CD4-positive, alpha-beta T cell (primary cell): Measurements from ENCODE around the gene GABRB3. TPM values are rescaled to one million over a fixed set of nuclear protein-coding genes. Genes with fewer than 3 reads are reported as not detected.
"Not testable (repeated sequence)": the region's sequence is repeated elsewhere in the genome, so short reads cannot be mapped to it uniquely, and the experiment has no call there.

Experiments
- ATAC-seq: fragments of 200-7000 bp; cut with Tn5 transposase; one replicate; pipeline ENCODE4 v1.10.0; 2022; ENCODE audit warnings: mild to moderate bottlenecking; ENCODE audit not compliant: poor library complexity
- CTCF ChIA-PET: fragments of 350-600 bp; sonication (Branson Sonifier 250); formaldehyde crosslinking; loops from one replicate; lab custom pipeline; 2021; ENCODE audit warnings: antibody characterized with exemption, inconsistent platforms; lab: Charles Lee
- POLR2A ChIA-PET: fragments of 350-600 bp; sonication (Branson Sonifier 250); formaldehyde crosslinking; loops from one replicate; lab custom pipeline; 2021; ENCODE audit warnings: antibody characterized with exemption, inconsistent platforms; lab: Charles Lee
- DNase-seq, 14 experiments: peaks; one replicate each; pipeline ENCODE4 v3.0.0-alpha.2; 2013 to 2020; ENCODE audit warnings: mixed read lengths in 2 of 14
- H3K27ac ChIP-seq, 2 donors: one replicate each; pipeline versions ENCODE4 v1.5.1 to v1.7.0; 2013; ENCODE audit warnings: low read length in 2 of 2, low read depth in 1 of 2, mild to moderate bottlenecking in 1 of 2
- H3K27me3 ChIP-seq, 2 experiments: 1 replicate in 1 of 2; 2 replicates in 1 of 2; pipeline versions ENCODE4 v1.6.1 to v1.7.0; 2013; ENCODE audit warnings: low read length in 2 of 2, control low read depth in 1 of 2, mild to moderate bottlenecking in 1 of 2, moderate library complexity in 1 of 2; ENCODE audit not compliant: insufficient read depth in 2 of 2, control insufficient read depth in 1 of 2
- H3K36me3 ChIP-seq: one replicate; pipeline ENCODE4 v1.6.1; 2013; ENCODE audit warnings: low read length, control low read depth; ENCODE audit not compliant: insufficient read depth
- H3K4me1 ChIP-seq: one replicate; pipeline ENCODE4 v1.6.1; 2013; ENCODE audit warnings: low read length, control low read depth; ENCODE audit not compliant: insufficient read depth
- H3K4me3 ChIP-seq: one replicate; pipeline ENCODE4 v1.5.1; 2013; ENCODE audit warnings: mild to moderate bottlenecking, low read length, moderate library complexity
- H3K9me3 ChIP-seq, 2 experiments: 1 replicate in 1 of 2; 2 replicates in 1 of 2; pipeline versions ENCODE4 v1.6.1 to v1.7.0; 2013; ENCODE audit warnings: low read length in 2 of 2, mild to moderate bottlenecking in 2 of 2, control low read depth in 1 of 2, moderate library complexity in 1 of 2; ENCODE audit not compliant: control insufficient read depth in 1 of 2, insufficient read depth in 1 of 2
- H3K27ac Mint-ChIP-seq: one replicate; pipeline ENCODE4 v1.8.0; 2020; ENCODE audit warnings: mixed read lengths
- H3K27me3 Mint-ChIP-seq: one replicate; pipeline ENCODE4 v1.8.0; 2021; ENCODE audit warnings: mixed read lengths
- H3K36me3 Mint-ChIP-seq: one replicate; pipeline ENCODE4 v1.8.0; 2021; ENCODE audit warnings: low read depth, mixed read lengths
- H3K4me1 Mint-ChIP-seq: one replicate; pipeline ENCODE4 v1.8.0; 2021; ENCODE audit warnings: low read depth, mixed read lengths
- H3K4me3 Mint-ChIP-seq: one replicate; pipeline ENCODE4 v1.8.0; 2020; ENCODE audit warnings: mild to moderate bottlenecking, mixed read lengths
- H3K9me3 Mint-ChIP-seq: one replicate; pipeline ENCODE4 v1.8.0; 2020; ENCODE audit warnings: mixed read lengths
- intact Hi-C, 2 experiments: fragments of 100-400 bp; cut with DNase I in 1 of 2; cut with micrococcal nuclease in 1 of 2; formaldehyde crosslinking; loops; one replicate each; pipeline versions ENCODE4 v1.15.1 to v1.9.0; 2023 to 2025; cut with DNase I, micrococcal nuclease
- total RNA-seq, 174 experiments: library from RNA in 2 of 174; stranded (reverse) in 2 of 174; gene quantifications; one replicate each; pipeline ENCODE4 v1.2.3 and lab custom pipeline; 2021 to 2026
- TF ChIP-seq, protein P1 (sequence below): fragments of 200-600 bp; IDR thresholded peaks from one replicate; pipeline ENCODE4 v1.8.0; 2022; ENCODE audit warnings: antibody characterized with exemption, mild to moderate bottlenecking

Gene GABRB3
- total RNA-seq, 2 experiments from 2014 or later, result not detected

GRCh38 chr15:26720546-26720945 lies 52.3 kb downstream of the GABRB3 start:
- ChIA-PET POLR2A (no interaction called here), CTCF (no interaction called here)
- H3K36me3 ChIP-seq, result no peaks in the 10 kb centered on the region
- ATAC-seq, result no peak
- no peak overlapping the region for H3K4me3 ChIP-seq
- intact Hi-C loops, result no loop called here
- no peaks in the 10 kb centered on the region for H3K27me3 ChIP-seq
- Mint-ChIP-seq H3K27me3 (no peaks in the 10 kb centered on the region), H3K4me1 (no peaks in the 10 kb centered on the region), H3K9me3 (peaks cover 5% of the 10 kb centered on the region), H3K36me3 (no peaks in the 10 kb centered on the region), H3K27ac (no peak overlapping the region), H3K4me3 (no peak overlapping the region)
- no peak overlapping the region for H3K27ac ChIP-seq
- no peak for DNase-seq
- TF ChIP-seq, protein P1, sequence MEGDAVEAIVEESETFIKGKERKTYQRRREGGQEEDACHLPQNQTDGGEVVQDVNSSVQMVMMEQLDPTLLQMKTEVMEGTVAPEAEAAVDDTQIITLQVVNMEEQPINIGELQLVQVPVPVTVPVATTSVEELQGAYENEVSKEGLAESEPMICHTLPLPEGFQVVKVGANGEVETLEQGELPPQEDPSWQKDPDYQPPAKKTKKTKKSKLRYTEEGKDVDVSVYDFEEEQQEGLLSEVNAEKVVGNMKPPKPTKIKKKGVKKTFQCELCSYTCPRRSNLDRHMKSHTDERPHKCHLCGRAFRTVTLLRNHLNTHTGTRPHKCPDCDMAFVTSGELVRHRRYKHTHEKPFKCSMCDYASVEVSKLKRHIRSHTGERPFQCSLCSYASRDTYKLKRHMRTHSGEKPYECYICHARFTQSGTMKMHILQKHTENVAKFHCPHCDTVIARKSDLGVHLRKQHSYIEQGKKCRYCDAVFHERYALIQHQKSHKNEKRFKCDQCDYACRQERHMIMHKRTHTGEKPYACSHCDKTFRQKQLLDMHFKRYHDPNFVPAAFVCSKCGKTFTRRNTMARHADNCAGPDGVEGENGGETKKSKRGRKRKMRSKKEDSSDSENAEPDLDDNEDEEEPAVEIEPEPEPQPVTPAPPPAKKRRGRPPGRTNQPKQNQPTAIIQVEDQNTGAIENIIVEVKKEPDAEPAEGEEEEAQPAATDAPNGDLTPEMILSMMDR, result no peak
- H3K4me1 ChIP-seq, result no peaks in the 10 kb centered on the region
- peaks cover 0 to 19% of the 10 kb centered on the region in 2 experiments for H3K9me3 ChIP-seq

DNA sequence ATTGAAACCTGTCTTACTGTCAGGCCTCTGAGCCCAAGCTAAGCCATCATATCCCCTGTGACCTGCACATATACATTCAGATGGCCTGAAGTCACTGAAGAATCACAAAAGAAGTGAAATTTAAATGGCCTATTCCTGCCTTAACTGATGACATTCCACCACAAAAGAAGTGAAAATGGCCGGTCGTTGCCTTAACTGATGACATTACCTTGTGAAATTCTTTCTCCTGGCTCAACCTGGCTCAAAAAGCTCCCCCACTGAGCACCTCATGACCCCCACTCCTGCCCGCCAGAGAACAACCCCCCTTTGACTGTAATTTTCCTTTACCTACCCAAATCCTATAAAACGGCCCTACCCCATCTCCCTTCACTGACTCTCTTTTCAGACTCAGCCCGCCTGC lies 53.0 kb downstream of the GABRB3 start:
- POLR2A ChIA-PET, DNase-seq, H3K27ac ChIP-seq, H3K27me3 Mint-ChIP-seq, ATAC-seq, H3K4me3 Mint-ChIP-seq, H3K27me3 ChIP-seq, H3K27ac Mint-ChIP-seq, H3K36me3 ChIP-seq, H3K4me3 ChIP-seq, H3K9me3 Mint-ChIP-seq, H3K4me1 Mint-ChIP-seq, H3K4me1 ChIP-seq, intact Hi-C loops, H3K36me3 Mint-ChIP-seq, CTCF ChIA-PET: not testable (repeated sequence)
- H3K9me3 ChIP-seq, result peaks cover 0 to 19% of the 10 kb centered on the region in 2 experiments

DNA sequence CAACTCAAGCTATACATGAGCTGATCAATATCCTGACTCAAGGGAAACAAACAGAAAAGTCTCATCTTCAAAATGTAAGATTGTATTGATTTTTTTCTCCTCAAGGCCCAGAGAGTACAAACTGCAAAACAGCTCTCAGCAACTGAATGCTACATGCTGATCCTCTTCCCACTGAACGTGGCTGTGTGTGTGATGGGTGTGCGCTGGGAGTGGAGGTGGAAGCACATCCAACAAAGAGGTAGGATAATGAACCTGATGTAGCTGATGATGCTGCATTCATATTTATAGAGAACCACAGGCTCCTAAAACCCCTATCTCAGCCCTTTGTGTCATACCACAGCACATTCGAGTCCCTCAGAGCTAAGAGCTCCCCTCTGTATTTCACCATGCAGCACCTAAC lies 56.8 kb downstream of the GABRB3 start:
- no peaks in the 10 kb centered on the region for H3K36me3 Mint-ChIP-seq
- TF ChIP-seq, protein P1, result no peak
- H3K27ac Mint-ChIP-seq, result no peak overlapping the region
- Histone ChIP-seq H3K4me3 (no peak overlapping the region), H3K4me1 (no peaks in the 10 kb centered on the region), H3K27me3 (no peaks in the 10 kb centered on the region), H3K27ac (no peak overlapping the region), H3K9me3 (peaks cover 0 to 33% of the 10 kb centered on the region in 2 experiments), H3K36me3 (no peaks in the 10 kb centered on the region)
- H3K27me3 Mint-ChIP-seq, result no peaks in the 10 kb centered on the region
- POLR2A ChIA-PET, result no interaction called here
- no peak overlapping the region for H3K4me3 Mint-ChIP-seq
- ATAC-seq, result no peak
- DNase-seq, result no peak
- CTCF ChIA-PET, result no interaction called here
- no peaks in the 10 kb centered on the region for H3K4me1 Mint-ChIP-seq
- intact Hi-C loops, result no loop called here
- H3K9me3 Mint-ChIP-seq, result peaks cover 5% of the 10 kb centered on the region

DNA sequence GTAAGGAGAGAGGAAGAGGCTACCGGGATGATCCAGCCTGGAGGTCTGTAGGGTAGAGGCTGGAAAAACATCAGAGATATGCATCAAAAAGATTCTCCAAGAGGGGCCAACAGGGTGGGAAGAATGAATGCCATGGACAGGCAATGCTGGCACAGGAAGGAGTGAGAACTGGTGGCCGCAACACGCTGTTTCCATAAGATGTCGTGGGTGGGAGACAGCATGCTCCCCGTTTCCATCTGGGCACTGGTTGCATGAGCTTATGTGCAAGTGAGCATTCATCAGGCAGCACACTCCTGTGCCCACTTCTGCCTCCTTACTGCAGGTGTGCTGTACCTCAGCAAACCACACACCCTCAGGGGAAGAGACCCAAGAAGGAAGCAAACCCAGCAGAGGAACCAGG lies 59.4 kb downstream of the GABRB3 start:
- Mint-ChIP-seq H3K36me3 (no peaks in the 10 kb centered on the region), H3K27me3 (no peaks in the 10 kb centered on the region), H3K4me3 (no peak overlapping the region), H3K27ac (no peak overlapping the region), H3K9me3 (peaks cover 10% of the 10 kb centered on the region), H3K4me1 (no peaks in the 10 kb centered on the region)
- DNase-seq (no peak), ATAC-seq (no peak)
- intact Hi-C loops, result no loop called here
- H3K27me3 ChIP-seq, result no peaks in the 10 kb centered on the region
- no peak overlapping the region for H3K4me3 ChIP-seq
- TF ChIP-seq, protein P1, result no peak
- no peaks in the 10 kb centered on the region for H3K4me1 ChIP-seq
- CTCF ChIA-PET, result no interaction called here
- H3K9me3 ChIP-seq, result peaks cover 0 to 26% of the 10 kb centered on the region in 2 experiments
- H3K36me3 ChIP-seq, result no peaks in the 10 kb centered on the region
- no peak overlapping the region for H3K27ac ChIP-seq
- POLR2A ChIA-PET, result no interaction called here
